Effector memory CD8-positive, alpha-beta T cell (primary cell): ENCODE measurements around the gene GNA14.

Experiments
- ATAC-seq: fragments of 150-1000 bp; cut with Tn5 transposase; replicated peaks from 2 replicates; pipeline ENCODE4 v1.10.0; 2021; ENCODE audit warnings: mild to moderate bottlenecking, moderate library complexity
- DNase-seq, 3 experiments: peaks; one replicate each; pipeline ENCODE4 v3.0.0; 2021
- H3K27ac Mint-ChIP-seq, 2 donors: one replicate each; pipeline ENCODE4 v1.8.0; 2022; ENCODE audit warnings: mild to moderate bottlenecking in 2 of 2, mixed read lengths in 2 of 2, moderate library complexity in 2 of 2
- H3K27me3 Mint-ChIP-seq, 2 donors: one replicate each; pipeline ENCODE4 v1.8.0; 2022; ENCODE audit warnings: mixed read lengths in 2 of 2
- H3K36me3 Mint-ChIP-seq: one replicate; pipeline ENCODE4 v1.8.0; 2022; ENCODE audit warnings: mild to moderate bottlenecking, moderate library complexity, mixed read lengths; ENCODE audit not compliant: insufficient read depth
- H3K4me1 Mint-ChIP-seq, 2 donors: one replicate each; pipeline ENCODE4 v1.8.0; 2022; ENCODE audit warnings: low read depth in 2 of 2, mixed read lengths in 2 of 2
- H3K4me3 Mint-ChIP-seq, 2 donors: one replicate each; pipeline ENCODE4 v1.8.0; 2022; ENCODE audit warnings: mild to moderate bottlenecking in 2 of 2, mixed read lengths in 2 of 2, moderate library complexity in 2 of 2
- H3K9me3 Mint-ChIP-seq, 2 donors: one replicate each; pipeline ENCODE4 v1.8.0; 2022; ENCODE audit warnings: mixed read lengths in 2 of 2

Gene GNA14

DNA sequence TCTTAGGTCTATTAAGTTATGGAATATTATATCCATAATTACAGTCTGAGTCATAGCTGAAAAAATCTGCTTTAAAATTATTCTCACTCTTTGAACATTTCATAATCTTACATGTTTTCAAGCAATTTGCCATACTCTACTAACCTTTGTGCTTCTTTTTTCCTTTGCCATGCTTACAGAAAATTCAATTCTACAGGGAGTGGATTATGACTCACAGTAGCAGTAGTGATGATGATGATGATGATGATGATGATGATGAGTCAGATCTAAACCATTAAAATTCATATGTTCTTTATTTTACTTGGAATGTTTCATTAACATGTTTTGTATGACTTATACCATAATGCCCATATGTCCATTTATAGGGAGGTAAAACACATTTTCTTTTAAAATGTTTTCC, 263.7 kb downstream of the GNA14 start:
- H3K27ac Mint-ChIP-seq, result no peak overlapping the region
- no peaks in the 10 kb centered on the region for H3K9me3 Mint-ChIP-seq
- H3K4me3 Mint-ChIP-seq, result no peak overlapping the region
- no peaks in the 10 kb centered on the region for H3K4me1 Mint-ChIP-seq
- no peaks in the 10 kb centered on the region for H3K36me3 Mint-ChIP-seq
- DNase-seq (no peak), ATAC-seq (no peak)
- H3K27me3 Mint-ChIP-seq, result no peaks in the 10 kb centered on the region

DNA sequence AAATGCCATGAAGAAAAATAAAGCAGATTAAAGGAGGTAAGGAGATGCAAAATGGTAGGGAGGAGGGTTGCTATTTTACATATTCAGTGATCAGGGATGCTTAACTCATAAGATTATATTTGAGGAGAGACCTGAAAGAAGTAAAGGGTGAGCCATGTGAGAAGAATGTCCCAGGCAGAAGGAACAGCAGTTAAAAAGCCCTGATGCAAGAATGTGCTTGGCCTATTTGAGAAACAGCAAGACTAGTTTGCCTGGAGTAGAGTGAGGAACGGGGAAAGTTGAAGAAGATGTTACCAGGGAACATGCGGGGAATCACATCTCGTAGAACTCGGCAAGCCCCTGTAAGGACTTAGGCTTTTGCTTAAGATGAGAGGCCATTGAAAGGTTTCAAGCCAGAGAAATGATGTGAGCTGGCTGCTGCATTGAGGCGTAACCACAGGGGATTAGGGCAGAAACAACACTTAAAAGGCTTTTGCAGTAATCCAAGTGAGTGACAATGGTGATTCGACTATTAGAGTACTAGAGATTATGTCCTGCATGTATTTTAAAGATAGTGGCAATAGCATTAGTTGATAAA, 272.1 kb downstream of the GNA14 start:
- H3K4me1 Mint-ChIP-seq, result peaks cover 0 to 5% of the 10 kb centered on the region in 2 donors
- H3K27ac Mint-ChIP-seq, result no peak overlapping the region
- DNase-seq, result no peak
- H3K9me3 Mint-ChIP-seq, result peaks cover 0 to 2% of the 10 kb centered on the region in 2 donors
- H3K4me3 Mint-ChIP-seq, result no peak overlapping the region
- no peak for ATAC-seq
- peaks cover 3% of the 10 kb centered on the region for H3K36me3 Mint-ChIP-seq
- H3K27me3 Mint-ChIP-seq, result no peaks in the 10 kb centered on the region

DNA sequence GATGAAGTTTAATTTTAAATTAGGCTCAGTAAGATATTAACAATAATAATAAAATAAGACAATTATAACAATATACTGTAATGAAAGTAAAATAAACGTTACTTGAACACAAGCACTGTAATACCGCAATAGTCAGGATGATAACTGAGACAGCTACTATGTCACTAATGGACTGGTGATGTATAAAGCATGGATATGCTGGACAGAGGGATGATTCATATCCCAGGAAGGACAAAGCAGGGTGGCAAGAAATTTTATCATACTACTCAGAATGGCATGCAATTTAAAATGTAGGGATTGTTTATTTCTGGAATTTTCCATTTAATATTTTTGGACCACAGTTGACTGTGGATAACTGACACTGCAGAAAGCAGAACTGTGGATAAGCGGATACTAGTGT, 273.9 kb downstream of the GNA14 start:
- no peak overlapping the region for H3K4me3 Mint-ChIP-seq
- ATAC-seq, result no peak
- no peak for DNase-seq
- H3K4me1 Mint-ChIP-seq, result peaks cover 0 to 5% of the 10 kb centered on the region in 2 donors
- peaks cover 0 to 5% of the 10 kb centered on the region in 2 donors for H3K9me3 Mint-ChIP-seq
- peaks cover 19% of the 10 kb centered on the region for H3K36me3 Mint-ChIP-seq
- no peak overlapping the region for H3K27ac Mint-ChIP-seq
- no peaks in the 10 kb centered on the region for H3K27me3 Mint-ChIP-seq
